B cell (primary cell): ENCODE measurements around the gene NETO1. TPM values are rescaled to one million over a fixed set of nuclear protein-coding genes. Genes with fewer than 3 reads are reported as not detected.

Experiments used
- ATAC-seq: fragments of 200-7000 bp; cut with Tn5 transposase; one replicate; pipeline ENCODE4 v1.10.0; 2021; ENCODE audit warnings: low read depth, mild to moderate bottlenecking, moderate number of reproducible peaks, moderate library complexity
- CTCF ChIA-PET: fragments of 350-600 bp; sonication (Branson Sonifier 250); formaldehyde crosslinking; loops from one replicate; lab custom pipeline; 2021; ENCODE audit warnings: antibody characterized with exemption, inconsistent platforms; lab: Charles Lee
- POLR2A ChIA-PET: fragments of 350-600 bp; sonication (Branson Sonifier 250); formaldehyde crosslinking; loops from one replicate; lab custom pipeline; 2021; ENCODE audit warnings: antibody characterized with exemption; lab: Charles Lee
- DNase-seq: peaks from one replicate; pipeline ENCODE4 v3.0.0; 2013
- H2AFZ ChIP-seq: 2 replicates; pipeline ENCODE4 v1.6.1; 2012; ENCODE audit warnings: mild to moderate bottlenecking, low read depth, low read length; ENCODE audit not compliant: insufficient read depth, poor library complexity, severe bottlenecking
- H3K27ac ChIP-seq, 2 donors: 1 replicate in 1 of 2; 2 replicates in 1 of 2; pipeline ENCODE4 v1.5.1; 2012 to 2013; ENCODE audit warnings: low read length in 2 of 2, mild to moderate bottlenecking in 2 of 2, moderate library complexity in 1 of 2
- H3K27me3 ChIP-seq, 4 experiments: fragments of 200-600 bp in 1 of 4; sonication (generic) in 1 of 4; replicated peaks in 1 of 4; 1 replicate in 2 of 4; 2 replicates in 2 of 4; pipeline versions ENCODE4 v1.6.1 to v1.7.0; 2013 to 2016; ENCODE audit warnings: low read length in 3 of 4, mild to moderate bottlenecking in 2 of 4, mixed read lengths in 1 of 4, moderate library complexity in 1 of 4; ENCODE audit not compliant: insufficient read depth in 4 of 4, control insufficient read depth in 3 of 4; ENCODE audit errors: control extremely low read depth in 1 of 4
- H3K36me3 ChIP-seq, 2 experiments: replicated peaks in 1 of 2; 1 replicate in 1 of 2; 2 replicates in 1 of 2; pipeline versions ENCODE4 v1.6.1 to v1.7.1; 2013; ENCODE audit warnings: low read length in 1 of 2; ENCODE audit not compliant: insufficient read depth in 2 of 2, control insufficient read depth in 1 of 2; ENCODE audit errors: control extremely low read depth in 1 of 2, extremely low read depth in 1 of 2
- H3K4me1 ChIP-seq, 2 donors: fragments of 200-600 bp in 1 of 2; sonication (generic) in 1 of 2; 1 replicate in 1 of 2; 2 replicates in 1 of 2; pipeline versions ENCODE4 v1.5.1 to v1.6.1; 2013 to 2017; ENCODE audit warnings: low read length in 2 of 2; ENCODE audit not compliant: control insufficient read depth in 2 of 2, insufficient read depth in 2 of 2
- H3K4me2 ChIP-seq: replicated peaks from 2 replicates; pipeline ENCODE3; 2012; ENCODE audit warnings: mild to moderate bottlenecking, low read depth, low read length; ENCODE audit not compliant: poor library complexity, severe bottlenecking
- H3K4me3 ChIP-seq, 5 experiments: fragments of 200-600 bp in 1 of 5; sonication (generic) in 1 of 5; 1 replicate in 3 of 5; 2 replicates in 2 of 5; pipeline versions ENCODE4 v1.5.1 to v1.7.0; 2011 to 2016; ENCODE audit warnings: low read length in 4 of 5, mild to moderate bottlenecking in 4 of 5, low read depth in 2 of 5, control low read depth in 1 of 5, moderate library complexity in 1 of 5; ENCODE audit not compliant: insufficient read depth in 1 of 5; ENCODE audit errors: control extremely low read depth in 1 of 5, extremely low read depth in 1 of 5
- H3K79me2 ChIP-seq: fragments of 200-600 bp; sonication (generic); one replicate; pipeline ENCODE4 v1.6.0; 2016; ENCODE audit warnings: low read length; ENCODE audit not compliant: control insufficient read depth, insufficient read depth
- H3K9ac ChIP-seq: fragments of 200-600 bp; sonication (generic); 2 replicates; pipeline ENCODE4 v1.6.1; 2017; ENCODE audit warnings: mild to moderate bottlenecking, low read length, moderate library complexity
- H3K9me3 ChIP-seq, 3 donors: one replicate each; pipeline versions ENCODE4 v1.6.1 to v1.7.1; 2013; ENCODE audit warnings: low read length in 2 of 3; ENCODE audit not compliant: control insufficient read depth in 2 of 3, insufficient read depth in 1 of 3; ENCODE audit errors: control extremely low read depth in 1 of 3
- H4K20me1 ChIP-seq: 2 replicates; pipeline ENCODE4 v1.6.0; 2012; ENCODE audit warnings: mild to moderate bottlenecking, low read length; ENCODE audit not compliant: insufficient read depth, control insufficient read depth, poor library complexity, severe bottlenecking
- H3K27ac Mint-ChIP-seq: one replicate; pipeline ENCODE4 v1.8.0; 2021; ENCODE audit warnings: mixed read lengths
- H3K27me3 Mint-ChIP-seq: one replicate; pipeline ENCODE4 v1.8.0; 2021; ENCODE audit warnings: mixed read lengths
- H3K4me1 Mint-ChIP-seq: one replicate; pipeline ENCODE4 v1.8.0; 2021; ENCODE audit warnings: mixed read lengths
- H3K4me3 Mint-ChIP-seq: one replicate; pipeline ENCODE4 v1.8.0; 2021; ENCODE audit warnings: mixed read lengths
- H3K9me3 Mint-ChIP-seq: one replicate; pipeline ENCODE4 v1.8.0; 2022; ENCODE audit warnings: mixed read lengths; ENCODE audit not compliant: insufficient read depth
- EZH2 ChIP-seq: IDR thresholded peaks from 2 replicates; pipeline ENCODE4 v1.6.1; 2012; ENCODE audit warnings: borderline replicate concordance, low read depth, mild to moderate bottlenecking, moderate library complexity, low read length; ENCODE audit not compliant: insufficient read depth, poor library complexity, severe bottlenecking
- WGBS: methylation state at CpG from one replicate; pipeline ENCODE4 v1.1.5; 2013; ENCODE audit warnings: missing lambda C conversion rate; ENCODE audit not compliant: insufficient coverage; 5-methylcytosine and 5-hydroxymethylcytosine counted together
- intact Hi-C: fragments of 100-400 bp; cut with micrococcal nuclease; formaldehyde crosslinking; loops from one replicate; pipeline ENCODE4 v1.10.0; 2022
- polyA plus RNA-seq: library from polyadenylated mRNA; depleted of rRNA; stranded (reverse); fragments of >200 nt; gene quantifications from 2 replicates; pipeline ENCODE4 v1.2.3, GENCODE V29; 2012
- total RNA-seq, 2 donors: library from RNA; stranded (reverse); fragments of 120-200 nt in 1 of 2; gene quantifications; 1 replicate in 1 of 2; 2 replicates in 1 of 2; pipeline versions ENCODE4 v1.2.3 to v1.2.4, GENCODE V29; 2013 to 2022
- TF ChIP-seq, protein P1 (sequence below): fragments of 200-600 bp; IDR thresholded peaks from one replicate; pipeline ENCODE4 v1.8.0; 2022; ENCODE audit warnings: antibody characterized with exemption, mild to moderate bottlenecking

Gene NETO1
- total and polyA plus RNA-seq, 2 donors (not counting 1 experiment from before 2014, with no cell fraction given): 8.4 to 10.5 TPM

DNA sequence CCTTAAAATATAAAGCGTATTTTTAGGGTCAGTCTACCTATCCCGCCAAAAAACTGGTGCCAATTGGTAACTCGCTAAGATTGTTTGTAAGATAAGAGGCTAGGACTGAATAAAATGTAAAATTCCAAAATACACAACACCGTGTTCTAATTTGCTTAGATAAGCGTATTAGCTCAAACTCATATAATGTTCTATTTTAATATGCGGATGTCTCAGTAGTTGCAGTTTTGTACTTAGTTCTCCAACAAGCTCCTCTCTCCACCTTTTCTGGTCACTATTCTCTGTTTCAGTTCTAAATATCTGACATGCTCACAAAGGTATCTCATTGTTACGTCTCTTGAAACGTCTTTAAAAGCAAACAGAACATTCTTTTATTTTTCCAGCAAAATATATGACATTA lies 24.0 kb downstream of the NETO1 start:
- Mint-ChIP-seq H3K4me1 (peaks cover 5% of the 10 kb centered on the region), H3K27me3 (no peaks in the 10 kb centered on the region), H3K27ac (no peak overlapping the region), H3K4me3 (no peak overlapping the region), H3K9me3 (no peaks in the 10 kb centered on the region)
- H3K4me1 ChIP-seq: no peaks in the 10 kb centered on the region
- H3K9ac ChIP-seq: no peak overlapping the region
- H3K9me3 ChIP-seq: no peaks in the 10 kb centered on the region
- intact Hi-C loops: no loop called here
- H3K4me2 ChIP-seq: no peak overlapping the region
- no peaks in the 10 kb centered on the region for H4K20me1 ChIP-seq
- no peaks in the 10 kb centered on the region for H3K79me2 ChIP-seq
- WGBS: 77% methylated on average over 3 of the region's 8 CpGs
- ChIA-PET POLR2A (no interaction called here), CTCF (no interaction called here)
- no peak overlapping the region for H2AFZ ChIP-seq
- ATAC-seq (no peak), DNase-seq (no peak)
- TF ChIP-seq, protein P1, sequence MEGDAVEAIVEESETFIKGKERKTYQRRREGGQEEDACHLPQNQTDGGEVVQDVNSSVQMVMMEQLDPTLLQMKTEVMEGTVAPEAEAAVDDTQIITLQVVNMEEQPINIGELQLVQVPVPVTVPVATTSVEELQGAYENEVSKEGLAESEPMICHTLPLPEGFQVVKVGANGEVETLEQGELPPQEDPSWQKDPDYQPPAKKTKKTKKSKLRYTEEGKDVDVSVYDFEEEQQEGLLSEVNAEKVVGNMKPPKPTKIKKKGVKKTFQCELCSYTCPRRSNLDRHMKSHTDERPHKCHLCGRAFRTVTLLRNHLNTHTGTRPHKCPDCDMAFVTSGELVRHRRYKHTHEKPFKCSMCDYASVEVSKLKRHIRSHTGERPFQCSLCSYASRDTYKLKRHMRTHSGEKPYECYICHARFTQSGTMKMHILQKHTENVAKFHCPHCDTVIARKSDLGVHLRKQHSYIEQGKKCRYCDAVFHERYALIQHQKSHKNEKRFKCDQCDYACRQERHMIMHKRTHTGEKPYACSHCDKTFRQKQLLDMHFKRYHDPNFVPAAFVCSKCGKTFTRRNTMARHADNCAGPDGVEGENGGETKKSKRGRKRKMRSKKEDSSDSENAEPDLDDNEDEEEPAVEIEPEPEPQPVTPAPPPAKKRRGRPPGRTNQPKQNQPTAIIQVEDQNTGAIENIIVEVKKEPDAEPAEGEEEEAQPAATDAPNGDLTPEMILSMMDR: no peak
- TF ChIP-seq EZH2: no peak
- H3K27ac ChIP-seq: no peak overlapping the region
- peaks cover 0 to 3% (median 0%) of the 10 kb centered on the region in 4 experiments for H3K27me3 ChIP-seq
- H3K36me3 ChIP-seq: no peaks in the 10 kb centered on the region
- no peak overlapping the region for H3K4me3 ChIP-seq

DNA sequence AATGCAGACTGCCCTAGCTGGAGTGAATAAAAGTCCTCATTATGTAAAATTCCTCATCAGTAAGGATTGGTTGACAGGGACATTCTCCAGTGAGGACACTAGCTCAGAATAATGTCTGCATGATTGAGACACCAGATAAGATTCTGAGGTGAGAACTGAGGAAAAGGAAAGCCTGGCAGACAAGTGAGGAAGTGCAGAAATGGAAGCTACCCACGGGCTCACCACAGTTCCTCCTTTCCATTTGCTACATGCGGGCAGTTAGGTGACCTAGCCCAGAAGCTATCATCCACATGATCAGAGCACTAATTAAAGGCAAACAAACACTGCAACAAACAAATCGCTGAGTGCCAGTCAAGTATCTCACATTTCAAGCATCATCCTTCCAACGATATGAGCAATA lies 27.7 kb downstream of the NETO1 start:
- H3K27ac Mint-ChIP-seq: no peak overlapping the region
- H3K4me1 Mint-ChIP-seq: peaks cover 5% of the 10 kb centered on the region
- Histone ChIP-seq H2AFZ (no peak overlapping the region), H3K27me3 (peaks cover 0 to 3% (median 0%) of the 10 kb centered on the region in 4 experiments), H3K79me2 (no peaks in the 10 kb centered on the region), H3K27ac (no peak overlapping the region), H4K20me1 (no peaks in the 10 kb centered on the region), H3K36me3 (no peaks in the 10 kb centered on the region), H3K4me3 (no peak overlapping the region), H3K4me1 (no peaks in the 10 kb centered on the region), H3K9me3 (no peaks in the 10 kb centered on the region), H3K4me2 (no peak overlapping the region), H3K9ac (no peak overlapping the region)
- no peak overlapping the region for H3K4me3 Mint-ChIP-seq
- no peaks in the 10 kb centered on the region for H3K9me3 Mint-ChIP-seq
- CTCF ChIA-PET: no interaction called here
- no peak for ATAC-seq
- no peak for TF ChIP-seq EZH2
- TF ChIP-seq, protein P1: no peak
- no peak for DNase-seq
- H3K27me3 Mint-ChIP-seq: no peaks in the 10 kb centered on the region
- WGBS: 0% methylated on average over 2 of the region's 4 CpGs
- POLR2A ChIA-PET: no interaction called here
- intact Hi-C loops: no loop called here
